Thoracic aorta endothelial cell (primary cell): Measurements from ENCODE around the gene ADRA2A. TPM values are rescaled to one million over a fixed set of nuclear protein-coding genes. Genes with fewer than 3 reads are reported as not detected.

ENCODE experiments used
- small RNA-seq: library from RNA; depleted of rRNA; stranded (forward); fragments of <200 nt; gene quantifications from one replicate; pipeline ENCODE3, GENCODE V24; 2012
- total RNA-seq: library from RNA; depleted of rRNA; stranded (reverse); fragments of >200 nt; gene quantifications from 2 replicates; pipeline ENCODE4 v1.2.3, GENCODE V29; 2012

ADRA2A gene
- 0.40 and 1.4 TPM in 2 replicates for total RNA-seq

DNA sequence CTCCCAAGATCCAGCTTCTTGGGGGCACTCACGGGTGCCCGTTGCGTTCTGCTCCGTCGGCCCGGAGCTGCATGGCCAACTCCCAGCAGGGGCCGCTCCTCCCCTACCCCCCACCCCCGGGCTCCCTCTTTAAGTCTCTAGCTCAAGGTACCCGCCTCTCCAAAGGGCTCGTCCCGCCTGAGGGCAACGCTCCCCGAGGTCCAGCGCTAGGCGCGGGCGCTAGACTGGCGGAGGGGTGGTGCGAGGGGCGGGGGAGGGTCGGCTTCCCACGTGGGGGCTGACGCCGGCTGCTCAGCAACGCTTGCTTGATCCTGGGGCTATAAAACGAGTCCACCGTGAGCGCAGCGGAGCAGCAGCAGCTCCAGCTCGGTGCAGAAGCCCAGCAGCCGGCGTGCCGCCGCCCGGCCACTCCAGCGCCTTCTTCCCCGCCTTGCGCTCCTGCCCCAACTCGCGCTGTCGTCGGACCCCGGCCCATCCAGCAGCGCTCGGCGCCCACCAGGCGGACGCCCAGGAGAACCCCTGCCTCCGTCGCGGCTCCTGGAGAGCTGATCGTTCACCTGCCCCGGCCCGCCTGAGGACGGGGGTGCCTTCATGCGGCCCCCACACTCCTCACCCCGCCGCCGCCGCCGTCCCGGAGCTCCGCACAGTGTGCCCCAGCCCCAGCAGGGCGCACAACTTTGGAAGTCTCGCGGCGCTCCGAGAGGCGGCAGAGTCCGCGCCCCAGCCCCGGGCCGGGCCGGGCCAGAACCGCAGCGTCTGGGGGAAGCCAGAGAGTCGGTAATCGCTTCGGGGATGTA, at the start of gene ADRA2A:
ADRA2A (plus strand) TSS at position 348 of the 797 bp plus-strand sequence. CDS start 968 bp downstream, outside the sequence.

Small RNA genes within 50 kb of the gene (small RNA-seq; reads per million reads assigned to genes)
- not detected for gene AL355863.1

Other genes with a start within 250 kb of the ADRA2A start
- 30.3 and 44.9 TPM in 2 replicates for gene PDCD4, start 205.1 kb upstream of the ADRA2A start, total RNA-seq
- 33.5 and 37.3 TPM in 2 replicates for gene BBIP1, start 157.8 kb upstream of the ADRA2A start, total RNA-seq
- 64.0 and 68.9 TPM in 2 replicates for gene SHOC2, start 157.4 kb upstream of the ADRA2A start, total RNA-seq